Left kidney (tissue), 2 donors: ENCODE data around the gene RFC1. TPM values are rescaled to one million over a fixed set of nuclear protein-coding genes. Genes with fewer than 3 reads are reported as not detected.
"Not testable (repeated sequence)": the region's sequence is repeated elsewhere in the genome, so short reads cannot be mapped to it uniquely, and the experiment has no call there.

Experiments
- DNase-seq: peaks from one replicate; pipeline ENCODE4 v3.0.0-alpha.2; 2013
- polyA plus RNA-seq: library from polyadenylated mRNA; unstranded; fragments of 120-200 nt; gene quantifications from one replicate; pipeline ENCODE4 v1.2.1, GENCODE V29; 2013; ENCODE audit not compliant: insufficient read length

RFC1 gene
- polyA plus RNA-seq, 1 donor, result 91.5 TPM

DNA sequence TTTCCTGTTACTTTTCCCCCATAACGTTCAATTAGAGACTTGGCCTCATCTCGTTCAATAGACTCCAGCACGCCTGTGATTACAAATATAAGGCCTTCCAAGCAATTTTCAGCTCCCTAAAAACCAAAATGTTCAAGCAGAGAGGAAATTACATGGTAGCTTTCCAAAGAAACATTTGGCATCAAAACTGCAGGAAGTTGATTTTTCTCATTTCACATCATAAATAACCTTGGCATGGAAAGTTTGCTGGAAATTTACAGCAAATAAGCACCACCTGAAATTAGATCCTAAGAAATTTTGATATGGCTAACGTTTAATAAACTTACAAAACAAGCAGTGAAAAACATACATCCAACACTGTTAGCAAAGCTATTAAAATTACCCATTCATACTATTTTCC, 53.3 kb downstream of the RFC1 start:
- no peak for DNase-seq

DNA sequence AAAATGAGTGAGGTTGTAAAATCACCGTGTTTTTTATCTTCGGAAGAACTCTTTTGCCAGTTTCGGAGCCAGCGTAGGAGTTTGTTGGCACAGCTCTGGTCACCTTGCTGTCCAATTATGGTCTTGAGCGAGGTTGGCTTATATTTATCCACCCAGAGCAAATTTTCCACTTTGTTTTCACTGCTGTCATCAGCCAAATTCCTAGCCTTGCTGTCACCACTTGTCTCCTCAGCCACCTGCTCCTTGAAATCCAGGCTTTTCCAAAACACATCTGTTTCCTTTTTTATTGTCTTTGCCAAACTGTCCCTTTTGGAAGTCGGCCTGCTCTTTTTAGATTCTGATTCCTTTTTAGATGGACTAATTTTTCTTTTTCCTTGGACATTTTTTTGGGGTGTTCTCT, 57.6 kb downstream of the RFC1 start:
- DNase-seq, result no peak

DNA sequence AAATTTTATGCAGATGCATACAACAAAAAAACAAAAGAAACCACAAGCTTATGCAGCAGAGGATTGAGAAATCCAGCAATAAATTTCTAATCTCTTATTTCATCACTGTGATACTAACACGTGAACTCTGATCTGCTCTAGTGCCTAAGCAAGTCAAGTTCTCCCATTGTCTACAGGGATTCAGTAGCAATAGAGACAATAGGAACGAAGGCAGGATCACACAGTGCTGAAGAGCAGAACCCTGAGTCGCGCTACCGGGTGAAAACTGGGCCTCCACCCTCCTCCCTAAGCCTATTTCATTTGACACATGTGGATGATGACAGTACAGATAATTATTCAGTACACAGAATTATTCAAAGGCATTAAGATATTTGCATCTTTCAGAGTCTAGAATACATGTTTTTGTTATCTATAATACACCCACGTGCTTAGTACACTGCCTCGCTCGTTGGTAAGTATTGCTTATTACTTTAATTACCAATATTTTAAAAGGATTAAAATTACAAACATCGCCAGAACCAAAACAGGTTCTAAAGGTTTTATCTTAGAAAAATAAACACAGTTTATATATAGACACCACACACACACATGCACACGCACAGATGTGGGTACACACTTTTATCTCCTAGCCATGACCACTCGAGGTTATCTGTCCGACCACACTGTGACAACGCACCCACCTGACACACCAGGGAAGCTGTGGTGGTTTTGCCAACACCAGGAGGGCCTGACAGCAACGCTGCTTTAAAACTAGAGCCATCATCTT, 60.1 kb downstream of the RFC1 start:
- DNase-seq, result no peak

DNA sequence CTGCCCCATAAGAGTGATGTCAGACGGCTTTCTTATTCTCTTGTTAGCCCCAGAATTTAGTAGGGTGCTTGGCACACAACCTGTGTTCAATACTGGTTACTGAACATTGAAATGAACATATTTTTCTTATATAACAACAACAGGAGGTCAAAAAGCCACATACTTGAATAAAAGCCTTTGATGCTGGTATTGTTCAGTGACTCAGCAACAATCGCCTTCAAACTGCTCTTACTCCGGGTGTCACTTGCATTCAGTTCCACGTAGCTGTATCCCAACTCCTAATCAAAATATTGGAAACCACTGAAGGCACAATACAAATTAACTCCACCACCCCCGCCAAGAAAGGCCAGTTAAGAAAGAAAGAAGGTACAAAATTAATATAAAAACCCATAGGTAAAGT, 61.5 kb downstream of the RFC1 start:
- no peak for DNase-seq

DNA sequence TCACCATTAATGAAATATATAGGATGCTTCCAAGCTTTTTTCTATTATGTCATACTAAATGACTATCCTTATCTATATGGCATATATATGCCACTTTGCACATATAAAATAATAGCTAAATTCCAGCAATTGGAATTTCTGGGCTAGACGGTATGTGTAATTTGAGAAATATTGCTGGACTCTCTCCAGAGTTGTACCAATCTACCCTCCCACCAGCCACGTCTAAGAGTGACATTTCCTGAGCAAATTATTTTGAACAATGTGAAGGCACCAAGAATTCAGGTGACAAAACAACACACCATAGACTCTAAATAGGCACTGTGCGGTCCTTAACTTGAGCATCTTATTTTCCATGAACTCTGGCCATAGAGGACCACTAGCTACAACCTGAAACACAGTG, 62.3 kb downstream of the RFC1 start:
- DNase-seq, result no peak

DNA sequence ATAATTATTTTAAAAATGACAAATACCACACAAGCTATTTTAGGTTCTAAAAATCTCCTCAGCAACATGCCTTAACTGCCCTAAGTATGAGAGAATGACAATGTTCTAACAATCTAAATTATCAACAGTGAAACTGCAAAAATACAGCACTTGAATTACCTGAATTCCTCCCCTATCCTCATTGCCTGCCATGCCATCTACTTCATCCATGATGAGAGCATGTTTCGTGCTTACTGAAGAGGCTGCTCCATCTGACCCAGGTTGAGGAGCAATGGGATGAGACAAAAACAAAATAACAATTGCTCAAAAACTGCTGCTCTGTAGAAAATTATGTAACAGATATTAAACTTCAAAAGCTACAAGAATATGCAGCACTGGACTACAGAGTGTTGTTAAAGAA, 63.3 kb downstream of the RFC1 start:
- DNase-seq, result no peak

DNA sequence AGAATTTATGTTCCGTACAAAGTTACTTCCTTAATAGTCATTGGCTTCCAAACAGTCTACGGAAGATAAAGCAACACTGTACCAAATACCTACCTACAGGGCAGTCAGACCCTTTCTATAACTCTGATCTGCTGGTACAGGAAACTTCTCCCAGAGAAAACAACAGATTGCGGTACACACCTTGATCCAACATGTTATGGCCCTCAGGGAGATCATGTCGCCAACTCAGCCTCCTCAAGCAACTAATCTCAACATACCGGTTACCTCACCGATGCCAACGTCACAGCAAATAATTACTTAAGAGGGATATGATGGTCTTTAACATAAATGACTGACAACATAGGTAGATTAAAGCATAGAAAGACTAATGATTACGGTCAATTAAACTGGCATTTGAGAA, 70.4 kb downstream of the RFC1 start:
- DNase-seq, result peak; percentile 12

DNA sequence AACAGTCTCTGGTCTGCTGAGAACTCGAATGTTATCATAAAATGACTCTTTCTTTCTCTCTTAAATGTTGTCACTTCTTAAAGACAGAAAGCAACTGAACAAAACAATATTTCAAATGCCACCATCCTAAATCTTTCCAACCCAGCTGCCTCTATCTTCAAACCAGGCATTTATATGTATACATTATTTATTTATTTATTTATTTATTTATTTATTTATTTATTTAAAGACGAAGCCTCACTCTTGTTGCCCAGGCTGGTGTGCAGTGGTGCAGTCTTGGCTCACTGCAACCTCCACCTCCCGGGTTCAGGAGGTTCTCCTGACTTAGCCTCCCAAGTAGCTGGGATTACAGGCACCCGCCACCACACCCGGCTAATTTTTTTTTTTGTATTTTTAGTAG, 73.7 kb downstream of the RFC1 start:
- DNase-seq, result not testable (repeated sequence)

DNA sequence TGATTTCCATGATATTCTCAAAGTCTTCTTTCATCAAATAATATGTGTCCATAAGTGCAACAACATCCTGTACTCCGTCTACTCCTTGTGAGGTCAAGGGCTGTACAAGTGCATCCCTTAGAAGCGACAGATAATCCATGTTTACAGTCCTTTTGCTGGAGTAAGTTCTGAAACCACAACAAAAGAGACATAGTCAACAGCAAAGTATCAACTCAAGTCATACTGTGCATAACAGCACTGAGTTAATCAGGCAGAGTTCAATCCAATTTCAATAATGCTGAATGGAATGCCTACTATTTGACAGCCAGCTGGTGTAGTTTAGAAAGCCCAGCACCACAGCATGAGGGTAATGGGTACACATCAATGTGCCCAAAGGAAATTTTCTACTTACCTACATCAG, 74.5 kb downstream of the RFC1 start:
- no peak for DNase-seq

DNA sequence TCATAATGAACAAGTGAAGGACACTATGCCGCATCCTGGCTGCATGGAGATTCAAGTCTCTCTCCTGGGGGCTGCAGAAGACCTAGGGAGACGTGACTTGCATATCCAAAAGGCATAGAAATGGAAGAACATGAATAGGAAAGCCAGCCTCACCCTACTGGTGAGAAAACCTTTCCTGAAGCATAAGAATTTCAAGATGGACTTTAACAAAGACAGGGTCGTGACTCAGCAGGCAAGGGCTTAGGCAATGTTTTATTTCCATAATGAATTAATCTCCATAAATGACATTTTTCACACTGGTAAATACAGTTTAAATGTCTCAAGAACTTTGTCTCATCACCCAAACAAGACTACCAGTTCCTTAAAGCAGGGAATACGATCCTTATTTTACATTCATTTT, 78.9 kb downstream of the RFC1 start:
- no peak for DNase-seq

DNA sequence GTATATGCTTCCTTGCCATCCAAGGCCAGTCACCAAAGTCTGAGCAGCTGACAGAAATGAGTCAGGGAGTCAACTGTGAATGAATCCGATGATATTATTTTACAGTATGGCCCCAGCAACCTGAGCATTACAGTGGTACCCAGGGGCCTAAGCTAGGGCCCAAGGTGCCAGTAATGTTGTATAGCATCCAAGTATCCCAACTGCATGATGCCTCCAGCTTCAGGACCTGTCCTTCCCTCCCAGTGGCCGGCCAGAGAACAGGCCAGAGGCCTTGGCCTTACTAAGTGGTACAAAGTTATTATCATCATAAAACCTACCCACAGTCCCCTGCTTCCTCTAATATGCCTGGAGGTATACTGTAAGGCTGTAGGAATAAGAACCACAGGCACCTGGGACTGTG, 79.9 kb downstream of the RFC1 start:
- DNase-seq, result no peak

DNA sequence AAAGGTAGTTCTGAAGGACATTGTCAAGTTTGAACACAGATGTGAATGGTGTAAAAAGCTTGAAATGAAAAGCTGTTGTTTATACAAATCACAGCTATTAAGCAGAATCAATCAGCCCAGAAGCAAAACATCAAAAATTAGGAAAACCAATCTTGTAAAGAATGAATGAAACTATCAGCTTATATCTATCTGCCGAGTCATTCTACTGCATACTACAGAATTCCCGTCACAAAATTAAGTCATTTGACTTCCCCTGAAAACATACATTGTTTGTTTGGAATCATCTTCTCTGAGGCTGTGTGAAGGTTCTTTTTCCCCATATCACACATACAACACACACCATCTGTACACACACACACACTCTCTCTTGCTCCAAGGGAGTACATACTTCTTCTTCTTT, 80.3 kb downstream of the RFC1 start:
- DNase-seq, result no peak

DNA sequence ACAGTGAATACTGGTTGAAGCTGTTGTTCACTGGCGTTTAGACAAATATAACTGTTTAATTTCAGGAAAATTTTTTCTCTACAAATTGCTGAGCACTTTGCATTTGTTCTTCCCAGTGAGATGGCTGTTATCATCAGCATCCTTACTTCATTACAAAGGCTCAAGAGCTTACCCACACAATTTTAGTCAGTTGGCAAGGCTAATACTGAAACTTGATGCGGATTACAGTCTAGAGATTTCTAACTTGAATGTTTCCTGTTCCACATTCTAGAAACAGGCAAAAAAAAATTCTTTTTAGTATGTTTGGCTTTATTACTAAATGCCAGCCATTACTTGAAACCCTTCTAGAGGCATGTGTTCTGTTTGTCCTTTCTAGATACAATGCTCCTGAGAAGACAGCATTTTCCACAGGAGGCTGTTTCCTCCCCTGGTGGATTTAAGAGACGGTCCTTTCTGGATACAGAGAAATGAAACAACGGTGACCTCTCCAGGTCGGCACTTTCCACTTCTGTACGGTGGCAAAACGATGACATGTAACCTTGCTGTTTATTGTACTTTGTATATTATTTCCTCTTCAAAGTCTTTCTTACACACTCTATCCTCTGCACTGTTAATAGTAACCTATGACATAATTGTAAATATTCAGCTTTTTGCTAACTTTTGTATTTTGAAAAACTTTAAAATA, 80.9 kb downstream of the RFC1 start:
- no peak for DNase-seq

DNA sequence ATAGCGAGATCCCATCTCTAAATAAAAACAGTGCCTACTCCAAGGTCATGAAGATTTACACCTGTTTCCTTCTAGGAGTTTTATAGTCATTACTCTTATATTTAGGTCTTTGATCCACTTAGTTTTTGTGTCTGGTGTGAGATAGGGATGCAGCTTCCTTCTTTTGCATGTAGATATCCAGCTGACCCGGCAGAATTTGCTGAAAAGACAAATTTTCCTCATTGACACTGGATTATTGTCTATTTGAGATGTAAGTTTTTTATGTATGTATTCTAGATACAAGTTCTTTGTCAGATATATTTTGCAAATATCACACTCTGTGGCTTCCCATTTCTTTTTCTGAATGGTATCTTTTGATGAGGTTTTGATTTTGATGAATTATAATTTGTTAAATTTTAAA, 85.4 kb downstream of the RFC1 start:
- DNase-seq, result no peak

DNA sequence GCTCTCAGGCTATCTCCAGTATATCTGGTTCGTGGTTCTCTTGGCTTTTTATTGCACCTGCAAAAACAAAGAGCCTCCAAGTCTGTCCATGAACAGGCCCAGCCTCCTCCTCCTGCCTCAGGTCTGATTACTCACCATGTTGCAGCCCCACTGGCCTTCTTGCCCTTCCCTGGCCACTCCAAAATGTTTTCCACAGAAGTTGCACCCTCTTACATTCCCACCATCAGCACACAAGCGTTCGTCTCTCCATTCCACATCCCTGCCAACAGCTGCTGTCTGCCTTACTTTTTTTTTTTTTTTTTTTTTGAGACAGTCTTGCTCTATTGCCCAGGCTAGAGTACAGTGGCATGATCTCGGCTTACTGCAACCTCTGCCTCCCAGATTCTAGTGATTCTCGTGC, 86.7 kb downstream of the RFC1 start:
- no peak for DNase-seq

DNA sequence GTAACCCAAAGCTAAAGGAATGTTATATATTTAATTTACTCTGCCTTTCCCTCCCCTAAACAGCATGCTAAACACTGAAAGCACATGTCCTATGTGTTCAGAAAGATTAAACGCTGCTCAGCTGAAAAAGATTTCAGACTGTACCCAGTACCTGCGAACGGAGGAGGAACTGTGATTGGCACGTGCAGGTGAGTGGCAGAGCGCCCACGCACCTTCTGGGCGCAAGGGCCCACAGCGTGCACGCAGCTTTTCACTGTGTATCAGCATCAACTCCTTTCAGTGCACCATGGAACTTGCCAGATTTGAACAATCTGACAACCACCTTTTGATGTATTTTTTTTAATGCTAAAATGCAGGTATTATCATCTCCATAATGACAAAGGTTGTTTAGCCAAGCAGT, 87.7 kb downstream of the RFC1 start:
- DNase-seq, result no peak

DNA sequence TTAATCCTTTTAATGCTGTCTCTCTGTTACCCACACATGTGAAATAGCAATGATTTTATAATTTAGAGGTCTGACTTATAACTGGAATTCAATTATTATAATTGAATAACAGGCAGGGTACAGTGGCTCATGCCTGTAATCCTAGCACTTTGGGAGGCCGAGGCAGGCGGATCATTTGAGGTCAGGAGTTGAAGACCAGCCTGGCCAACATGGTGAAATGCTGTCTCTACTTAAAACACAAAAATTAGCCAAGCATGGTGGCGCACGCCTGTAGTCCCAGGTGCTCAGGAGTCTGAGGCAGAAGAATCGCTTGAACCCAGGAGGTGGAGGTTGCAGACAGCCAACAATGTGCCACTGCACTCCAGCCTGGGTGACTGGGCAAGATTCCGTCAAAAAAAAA, 88.5 kb downstream of the RFC1 start:
- DNase-seq, result not testable (repeated sequence)

DNA sequence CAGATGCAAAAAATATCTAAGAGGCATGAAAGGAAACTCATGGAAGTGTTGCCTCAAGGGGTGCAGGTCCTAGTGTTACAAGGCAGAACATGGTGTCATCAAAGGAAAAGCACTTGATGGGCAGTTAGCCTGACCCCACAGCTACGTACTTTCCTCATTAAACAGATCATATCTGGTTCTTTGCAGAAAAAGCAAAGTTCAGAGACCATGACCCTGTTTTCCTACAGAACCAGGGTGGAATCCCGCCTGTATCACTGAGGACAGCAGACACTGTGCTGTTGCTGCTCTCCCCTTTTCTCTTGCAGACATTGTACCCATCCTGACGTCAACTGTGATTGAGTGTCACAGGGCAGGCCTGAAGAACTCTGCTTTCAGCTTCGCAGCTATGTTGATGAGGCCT, 91.7 kb downstream of the RFC1 start:
- DNase-seq, result no peak

DNA sequence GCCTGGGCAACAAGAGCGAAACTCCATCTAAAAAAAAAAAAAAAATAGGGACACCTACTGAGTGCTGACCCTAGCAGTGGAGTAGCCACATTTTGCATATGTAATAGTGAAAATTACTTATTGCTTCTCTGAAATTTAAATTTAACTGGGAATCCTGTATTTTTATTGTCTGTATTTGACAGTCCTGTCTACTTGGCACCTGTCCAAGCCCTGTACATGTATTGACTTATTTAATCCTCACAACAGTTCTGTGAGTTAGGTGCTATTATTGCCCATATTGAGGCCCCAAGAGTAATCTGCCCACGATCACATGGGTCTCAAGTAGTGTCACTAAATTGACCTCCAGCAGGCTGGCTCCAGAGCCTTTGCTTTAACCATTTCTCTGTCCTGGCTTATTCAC, 102.3 kb downstream of the RFC1 start:
- no peak for DNase-seq

DNA sequence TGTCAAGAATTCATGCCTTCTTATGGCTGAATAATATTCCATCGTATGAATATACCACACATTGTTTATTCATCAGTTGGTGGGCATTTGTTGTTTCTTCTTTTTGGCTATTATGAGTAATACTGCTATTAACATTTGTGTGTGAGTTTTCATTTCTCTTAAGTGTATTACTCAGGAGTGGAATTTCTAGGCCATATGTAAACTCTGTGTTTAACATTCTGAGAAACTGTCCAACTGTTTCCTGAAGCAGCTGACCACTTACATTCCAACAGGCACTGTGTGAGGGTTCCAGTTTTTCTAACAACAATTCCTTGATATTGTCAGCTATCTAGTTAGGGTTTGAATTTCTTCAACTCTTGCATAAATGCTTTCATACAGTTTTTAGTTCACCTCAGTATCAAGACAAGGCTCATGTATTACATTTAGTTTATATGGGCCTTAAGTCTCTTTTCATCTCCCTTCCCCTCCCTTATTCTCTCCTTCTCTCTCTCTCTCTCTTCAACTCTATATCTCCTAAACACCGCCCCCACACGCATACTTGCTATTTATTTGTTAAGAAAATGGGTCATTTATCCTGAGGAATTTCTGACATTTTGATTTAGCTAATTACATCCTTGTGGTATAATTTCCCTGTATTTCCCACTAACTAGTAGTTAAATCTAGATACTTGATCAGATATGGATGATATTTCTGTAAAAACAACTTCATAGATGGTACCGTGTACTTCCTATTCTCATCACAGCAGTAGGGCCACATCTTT, 106.4 kb downstream of the RFC1 start:
- peak; percentile 5 for DNase-seq

DNA sequence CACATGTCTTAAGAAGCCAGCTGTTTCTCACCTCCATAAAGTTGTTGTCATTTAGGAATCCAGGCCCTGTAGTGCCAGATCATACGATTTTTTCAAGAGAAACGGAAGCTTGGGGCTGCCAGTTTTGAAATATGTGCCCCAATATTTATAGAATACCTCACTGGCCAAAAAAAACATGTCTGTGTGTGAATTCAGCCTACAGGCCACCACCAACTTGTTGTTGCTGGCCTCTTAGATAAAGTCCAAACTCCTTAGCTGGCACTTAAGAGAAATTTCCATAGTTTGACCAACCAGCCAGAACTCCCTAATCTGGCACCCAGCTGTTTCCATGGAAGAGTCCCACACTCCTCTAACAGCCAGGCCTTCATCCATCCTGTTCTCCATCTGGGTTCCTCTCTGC, 109.7 kb downstream of the RFC1 start:
- no peak for DNase-seq

DNA sequence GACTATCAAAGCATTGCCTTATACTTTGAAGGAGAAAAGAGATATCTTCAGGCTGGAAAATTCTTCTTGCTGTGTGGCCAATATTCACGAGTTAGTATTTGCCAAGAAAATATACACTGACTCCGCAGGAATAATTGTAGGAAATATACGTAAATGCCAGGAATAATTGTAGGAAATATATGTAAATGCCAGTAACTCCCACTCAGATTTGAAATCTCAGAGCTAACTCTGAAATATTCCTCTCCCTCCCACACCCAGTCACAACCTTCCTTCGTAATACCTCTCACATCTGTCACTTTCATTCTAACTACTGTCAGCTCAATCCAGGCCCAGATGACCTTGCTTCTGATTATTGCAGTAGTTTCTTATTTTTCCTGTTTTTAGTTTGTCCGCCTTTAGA, 110.3 kb downstream of the RFC1 start:
- no peak for DNase-seq

DNA sequence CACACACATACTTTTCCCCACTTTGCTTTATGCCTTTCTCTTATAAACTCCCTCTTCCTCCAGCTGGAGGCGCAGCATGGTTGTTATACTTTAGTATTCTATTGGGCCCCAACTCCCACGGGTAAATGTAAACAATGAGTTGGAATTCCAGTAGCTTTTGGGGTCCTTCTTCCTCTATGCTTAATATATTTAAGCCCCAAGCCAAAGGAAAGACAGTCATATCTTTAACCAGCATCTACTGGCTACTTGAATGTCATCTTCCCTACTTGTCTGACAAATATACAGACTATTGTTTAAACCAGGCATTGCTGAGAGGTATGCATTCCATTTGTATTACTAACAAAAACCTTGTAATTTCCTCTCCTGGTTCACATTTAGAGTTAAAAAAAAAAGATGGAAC, 110.9 kb downstream of the RFC1 start:
- no peak for DNase-seq
